Ramos (cell line): ENCODE measurements around the gene TRIM62.
"Not testable (repeated sequence)": the region's sequence is repeated elsewhere in the genome, so short reads cannot be mapped to it uniquely, and the experiment has no call there.

Source experiments
- in situ Hi-C: fragments of 300-500 bp; cut with MboI; formaldehyde crosslinking; loops from one replicate; pipeline ENCODE4 v1.14.3; 2022; ENCODE audit warnings: low sequenced_read_pairs; ENCODE audit not compliant: unreplicated experiment

TRIM62 gene

DNA sequence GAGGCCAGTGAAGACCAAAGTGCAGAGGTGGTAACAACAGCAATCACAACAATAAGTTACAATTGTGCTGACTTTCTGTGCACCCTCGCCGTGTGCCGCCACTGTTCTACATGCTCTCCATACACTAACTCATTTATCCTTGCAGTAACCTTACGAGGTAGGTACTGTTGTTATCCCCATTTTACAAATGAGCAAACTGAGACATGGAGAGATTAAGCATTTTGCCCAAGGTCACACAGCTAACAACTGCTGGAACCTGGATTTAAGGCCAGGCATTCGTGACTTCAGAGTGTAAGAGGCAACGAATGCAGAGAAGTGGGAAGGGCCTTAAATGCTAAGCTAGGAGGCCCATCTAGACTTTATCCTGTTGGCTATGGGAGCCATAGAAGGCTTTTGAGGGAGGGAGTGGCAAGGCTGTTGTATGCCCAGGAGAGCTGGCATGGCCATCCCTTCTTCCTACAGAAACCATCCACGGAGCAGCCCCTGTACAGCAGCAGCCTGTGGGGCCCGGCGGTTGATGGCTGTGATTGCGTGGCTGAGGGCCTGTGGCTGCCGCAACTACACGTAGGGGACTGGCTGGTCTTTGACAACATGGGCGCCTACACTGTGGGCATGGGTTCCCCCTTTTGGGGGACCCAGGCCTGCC, 64.3 kb downstream of the TRIM62 start:
- in situ Hi-C loops, result no loop called here

DNA sequence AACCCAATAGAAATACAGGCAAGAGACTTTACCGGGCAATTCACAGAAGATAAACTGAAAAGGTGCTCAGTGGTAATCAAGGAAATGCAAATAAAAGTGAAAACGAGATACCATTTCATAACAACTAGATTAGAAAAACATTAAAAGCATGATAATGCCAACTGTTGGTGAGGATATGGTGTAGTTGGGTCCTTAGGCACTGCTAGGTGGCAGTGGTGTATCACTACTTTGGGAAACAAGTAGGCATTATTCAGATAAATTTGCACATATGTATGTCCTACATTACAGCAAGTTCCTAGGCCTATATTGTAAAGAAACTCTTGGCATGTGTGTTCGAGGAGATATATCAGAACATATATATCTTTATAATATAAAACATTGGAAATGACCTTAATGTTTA, 69.9 kb downstream of the TRIM62 start:
- in situ Hi-C loops, result no loop called here

DNA sequence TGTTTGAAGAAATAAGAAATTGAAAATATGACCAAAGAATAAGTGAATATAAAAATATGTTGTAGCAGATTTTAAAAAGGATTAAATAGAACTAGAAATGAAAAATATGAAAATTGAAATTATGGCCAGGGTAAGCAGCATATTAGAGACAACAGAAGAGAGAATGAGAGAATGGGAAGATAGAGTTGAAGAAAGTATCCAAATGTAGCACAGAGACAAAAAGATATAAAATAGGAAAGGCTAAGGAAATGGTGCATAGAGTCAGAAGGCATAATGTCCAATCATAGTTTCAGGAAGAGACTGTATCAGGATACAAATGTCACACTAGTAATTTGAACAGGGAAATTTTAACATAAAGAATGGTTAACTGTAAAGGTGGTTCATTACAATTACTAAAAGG, 71.4 kb downstream of the TRIM62 start:
- in situ Hi-C loops, result no loop called here

DNA sequence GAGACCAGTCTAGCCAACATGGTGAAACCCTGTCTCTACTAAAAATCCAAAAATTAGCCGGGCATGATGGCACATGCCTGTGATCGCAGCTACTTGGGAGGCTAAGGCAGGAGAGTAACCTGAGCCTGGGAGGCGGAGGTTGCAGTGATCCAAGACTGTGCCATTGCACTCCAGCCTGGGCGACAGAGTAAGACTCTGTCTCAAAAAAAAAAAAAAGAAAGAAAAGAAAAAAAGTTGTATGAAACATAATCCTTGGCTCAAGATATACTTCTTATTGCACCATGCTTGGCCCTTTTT, 81.8 kb downstream of the TRIM62 start:
- in situ Hi-C loops, result not testable (repeated sequence)

DNA sequence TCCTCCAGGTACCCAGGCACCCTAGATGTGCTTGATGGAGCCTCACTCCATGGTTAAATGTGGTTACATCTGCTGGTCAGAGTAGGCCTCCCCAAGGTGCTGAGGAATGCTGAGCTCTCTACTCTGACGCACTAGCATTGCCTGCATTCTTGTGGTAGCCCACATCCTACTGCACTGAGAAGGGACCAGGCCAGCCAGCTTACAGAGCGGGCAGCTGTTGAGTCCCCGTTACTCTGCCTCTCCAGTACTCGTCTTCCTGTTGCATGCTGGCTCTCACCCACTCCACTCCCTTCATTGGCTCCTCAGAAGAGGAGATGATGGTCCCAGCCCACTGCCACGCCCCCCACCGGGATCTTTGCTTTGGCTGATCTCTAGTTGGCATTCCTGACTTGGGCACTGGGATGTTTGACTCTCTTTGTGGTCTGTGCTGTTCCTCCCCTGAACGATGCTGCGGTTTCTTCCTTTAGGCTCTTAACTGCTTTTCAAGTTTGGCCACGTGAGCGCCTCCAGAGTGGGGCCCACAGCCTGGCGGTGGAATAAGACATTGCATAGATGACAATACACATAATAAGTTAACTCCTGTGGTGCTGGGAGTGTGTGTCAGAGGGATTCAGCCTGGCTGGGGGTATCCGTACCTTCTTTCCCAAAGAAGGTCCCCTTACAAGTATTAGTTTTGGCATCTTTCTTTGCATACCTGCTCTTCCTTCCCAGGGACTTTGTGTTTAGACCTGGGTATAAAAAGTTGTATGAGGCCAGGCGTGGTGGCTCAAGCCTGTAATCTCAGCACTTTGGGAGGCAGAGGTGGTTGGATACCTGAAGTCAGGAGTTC, 82.3 kb downstream of the TRIM62 start:
- in situ Hi-C loops, result loop anchor here (25.0 kb wide), 1 partner anchor 387 kb away; the partner anchor contains the start of gene SYNC

DNA sequence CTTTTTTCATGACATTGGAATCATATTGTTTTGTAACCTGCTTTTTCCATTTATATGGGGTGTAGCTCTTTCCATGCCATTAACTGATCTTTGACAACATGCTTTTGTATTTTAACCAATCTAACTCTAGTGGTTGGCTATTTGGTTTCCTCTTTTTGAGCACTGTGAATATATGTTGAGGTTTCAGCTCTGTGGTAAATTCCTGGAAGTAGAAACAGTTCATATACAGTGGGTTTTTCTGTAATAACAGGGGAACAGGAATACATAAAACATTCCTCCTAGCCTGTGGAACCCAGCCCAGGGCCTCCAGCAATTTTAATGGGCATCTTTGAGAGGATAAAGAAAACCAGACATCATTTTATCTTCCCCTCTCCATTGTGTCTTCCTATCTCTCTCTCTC, 83.5 kb downstream of the TRIM62 start:
- in situ Hi-C loops, result loop anchor here (25.0 kb wide), 1 partner anchor 386 kb away; the partner anchor contains the start of gene SYNC

DNA sequence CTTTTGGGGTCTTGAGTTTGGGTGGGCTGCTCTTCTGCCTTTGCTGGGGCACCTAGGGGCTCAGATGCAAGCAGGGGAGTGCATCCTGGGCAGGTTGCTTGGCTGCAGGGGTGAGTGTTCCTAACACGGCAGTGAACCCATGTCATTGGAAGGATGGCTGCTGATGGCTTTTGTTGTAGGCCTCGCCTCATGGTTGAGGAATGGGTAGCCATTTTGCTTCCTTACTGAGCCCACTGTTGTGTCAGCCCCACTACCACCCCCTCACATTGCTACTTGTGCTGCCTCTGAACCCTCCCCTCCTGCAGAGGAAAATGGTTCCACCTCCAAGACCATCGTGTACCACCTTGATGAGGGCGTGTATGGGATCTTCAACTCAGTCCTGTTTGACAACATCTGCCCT, 84.1 kb downstream of the TRIM62 start:
- in situ Hi-C loops, result loop anchor here (25.0 kb wide), 1 partner anchor 385 kb away; the partner anchor contains the start of gene SYNC

DNA sequence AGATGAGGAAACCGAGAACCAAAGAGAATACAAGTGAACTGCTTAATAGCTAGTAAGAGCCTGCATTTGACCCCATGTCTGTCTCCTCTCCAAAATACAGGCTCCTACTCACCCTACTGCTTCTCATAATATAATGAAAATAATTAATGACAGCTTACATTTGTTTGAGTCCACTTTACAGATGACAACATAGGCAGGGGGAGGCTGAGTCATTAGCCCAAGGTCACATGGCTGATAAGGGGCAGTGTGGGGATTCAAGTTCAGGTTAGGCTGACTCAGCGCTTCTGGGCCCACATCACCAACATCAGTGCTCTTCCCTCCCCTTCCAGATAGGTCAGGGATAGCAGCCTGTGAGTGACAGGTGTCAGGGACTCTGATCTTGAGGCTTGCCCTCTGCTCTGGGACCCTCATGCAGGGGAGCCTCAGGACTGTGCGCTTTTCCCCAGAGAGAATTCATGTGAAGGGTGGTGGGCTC, 84.7 kb downstream of the TRIM62 start:
- in situ Hi-C loops, result loop anchor here (25.0 kb wide), 1 partner anchor 385 kb away; the partner anchor contains the start of gene SYNC

DNA sequence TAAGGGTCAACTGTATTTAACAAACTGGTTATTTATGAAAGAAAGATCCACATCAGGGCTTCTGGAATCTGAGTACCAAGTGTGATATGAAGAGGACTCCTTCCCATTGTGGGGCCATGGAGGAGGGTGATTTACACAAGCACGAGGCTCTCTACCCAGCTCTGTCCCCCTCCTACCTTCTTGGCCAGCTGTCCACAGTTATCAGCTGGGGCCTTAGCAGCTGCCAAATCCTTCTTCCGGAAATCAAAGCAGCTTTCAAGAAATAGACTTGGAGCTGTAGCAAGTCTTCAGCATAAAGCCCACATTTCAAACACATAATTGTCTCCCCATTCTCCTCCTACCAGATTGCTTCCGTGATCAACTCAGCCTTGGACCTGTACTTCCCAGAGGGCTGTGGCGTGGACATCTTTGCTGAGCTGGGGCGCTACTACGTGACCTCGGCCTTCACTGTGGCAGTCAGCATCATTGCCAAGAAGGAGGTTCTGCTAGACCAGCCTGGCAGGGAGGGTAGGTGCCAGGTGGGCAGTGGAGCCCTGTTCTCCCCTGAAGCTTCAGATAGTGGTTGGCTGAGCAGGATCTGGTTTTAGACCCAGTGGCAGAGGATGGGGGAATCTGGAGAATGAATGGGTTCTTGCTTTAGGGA, 85.4 kb downstream of the TRIM62 start:
- in situ Hi-C loops, result loop anchor here (25.0 kb wide), 1 partner anchor 384 kb away; the partner anchor contains the start of gene SYNC
